ENCODE measurements around the gene DCTN5.

- TF ChIP-seq KDM1A (IDR thresholded peaks at IDR 0.05; ENCODE audit: low read depth) (no peak), ZSCAN20 (CRISPR knock-in tag; IDR thresholded peaks at IDR 0.05) (no peak), CTCF (IDR thresholded peaks at IDR 0.05) (no peak), JUN (IDR thresholded peaks at IDR 0.05) (no peak), REST (IDR thresholded peaks at IDR 0.05) (no peak), POLR2A (IDR thresholded peaks at IDR 0.05; ENCODE audit: low read length) (no peak), BHLHE40 (IDR thresholded peaks at IDR 0.05; ENCODE audit: low read depth, low read length) (no peak), RFX5 (IDR thresholded peaks at IDR 0.05) (no peak), MYC (IDR thresholded peaks at IDR 0.05; ENCODE audit: borderline replicate concordance, low read length) (no peak), MAFK (IDR thresholded peaks at IDR 0.05; ENCODE audit: partially characterized antibody) (no peak), MAX (IDR thresholded peaks at IDR 0.05) (no peak), CBX2 (IDR thresholded peaks at IDR 0.05; ENCODE audit: borderline replicate concordance, low read depth) (no peak), RNF2 (IDR thresholded peaks at IDR 0.05; ENCODE audit: borderline replicate concordance, low read depth) (no peak)
These were observed 33.1 kb upstream of the DCTN5 start for GRCh38 chr16:23608194-23608593.

Measured in A549 (cell line).